OCI-M1 (cell line): Measurements from ENCODE around the gene GPR171.

ENCODE experiments used
- DNase-seq: peaks from one replicate; lab custom pipeline; 2025; lab: John Stamatoyannopoulos, UW

The GPR171 gene

DNA sequence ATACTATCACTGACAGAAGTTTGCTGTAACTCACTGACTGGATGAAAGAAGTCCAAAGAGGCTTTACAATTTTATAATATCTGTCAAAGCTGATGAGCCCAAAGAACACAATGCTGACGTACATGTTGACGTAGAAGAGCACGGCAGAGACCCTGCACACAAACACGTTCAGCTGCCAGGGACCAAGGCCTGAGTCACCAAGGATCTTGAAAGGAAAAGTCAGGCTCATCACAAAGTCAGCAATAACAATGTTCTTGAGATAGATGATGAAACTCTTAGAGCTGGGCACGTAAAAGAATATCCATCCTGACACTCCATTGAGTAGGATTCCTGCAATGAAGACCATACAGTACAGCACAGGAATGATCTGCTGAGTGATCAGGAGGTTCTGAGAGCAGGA lies 10.9 kb upstream of the GPR171 start:
- no peak for DNase-seq

GRCh38 chr3:151213151-151213550 lies 10.1 kb upstream of the GPR171 start:
- no peak for DNase-seq

DNA sequence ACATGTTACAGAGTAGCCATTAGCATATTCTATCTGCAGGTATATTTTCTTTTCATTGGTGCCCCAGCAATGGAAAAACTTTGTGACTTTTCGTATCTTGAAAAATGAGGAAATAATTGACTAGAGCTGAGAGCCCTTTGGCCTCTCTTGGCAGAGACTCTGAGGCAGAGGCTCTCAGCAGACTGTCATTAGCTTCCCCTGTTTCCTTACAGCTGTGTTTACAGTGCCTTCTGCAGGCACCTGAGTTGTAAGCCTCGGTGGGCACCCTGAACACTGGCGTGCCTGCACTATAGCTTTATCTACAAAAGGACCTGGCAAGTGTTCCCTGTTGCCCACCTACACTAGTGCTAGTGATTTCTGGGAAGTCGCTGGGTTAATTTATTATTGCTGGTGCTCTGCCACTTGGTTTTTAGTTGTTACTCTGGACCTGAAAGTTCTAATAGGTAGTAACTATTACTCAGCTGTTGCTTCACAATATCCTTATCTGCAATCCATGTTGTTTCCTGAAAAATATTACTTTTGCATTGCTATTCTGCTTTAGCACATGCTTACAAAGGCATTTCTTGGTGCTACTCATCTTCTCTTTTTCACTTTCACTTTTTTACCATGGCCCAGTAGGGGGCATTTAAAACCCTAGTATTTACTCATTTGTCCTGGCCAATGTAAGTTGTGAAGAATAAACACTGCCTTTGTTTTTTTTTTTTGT lies 7.8 kb upstream of the GPR171 start:
- DNase-seq: peak; percentile 50

GRCh38 chr3:151209654-151210053 lies 6.6 kb upstream of the GPR171 start:
- DNase-seq: no peak

DNA sequence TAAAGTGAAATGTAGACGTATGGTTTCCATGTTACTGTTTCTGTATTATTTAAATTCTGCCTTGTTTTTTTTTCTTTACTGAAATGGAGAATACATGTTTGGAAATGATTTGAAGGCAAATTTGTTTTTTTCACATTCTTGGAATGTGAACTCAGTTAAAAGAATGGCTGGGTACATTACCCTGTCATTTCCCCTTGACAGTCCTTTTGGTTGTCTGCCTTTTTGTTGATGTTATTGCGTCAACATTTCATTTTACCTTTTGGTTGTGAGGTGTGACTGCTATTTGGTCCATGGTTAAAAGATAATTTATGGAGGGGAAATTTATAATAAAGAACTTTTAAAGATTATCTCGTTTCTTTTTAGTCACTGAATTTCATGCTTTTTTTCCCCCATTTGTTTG lies 3.2 kb upstream of the GPR171 start:
- no peak for DNase-seq

DNA sequence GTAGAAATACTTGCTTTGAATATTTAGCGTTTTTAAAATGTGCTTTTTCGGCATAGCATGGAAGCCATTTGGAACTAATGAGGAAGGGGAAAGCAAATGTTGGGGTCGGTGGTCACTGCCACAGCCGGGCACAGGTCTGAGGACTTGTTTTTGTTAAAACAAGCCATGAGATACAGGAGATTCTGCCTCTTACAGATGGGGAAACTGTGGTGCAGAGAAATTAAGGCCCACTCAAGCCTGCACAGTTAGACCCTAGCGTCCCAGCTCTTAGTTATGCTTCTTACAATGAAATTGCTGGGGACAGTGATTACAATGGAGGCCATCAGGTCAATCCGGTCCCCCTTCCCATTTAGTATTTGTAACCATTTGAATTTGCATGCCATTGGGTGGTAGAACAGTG lies 2.5 kb upstream of the GPR171 start:
- no peak for DNase-seq

- no peak for DNase-seq
Measured at GRCh38 chr3:151204530-151205402, 1.8 kb upstream of the GPR171 start.

DNA sequence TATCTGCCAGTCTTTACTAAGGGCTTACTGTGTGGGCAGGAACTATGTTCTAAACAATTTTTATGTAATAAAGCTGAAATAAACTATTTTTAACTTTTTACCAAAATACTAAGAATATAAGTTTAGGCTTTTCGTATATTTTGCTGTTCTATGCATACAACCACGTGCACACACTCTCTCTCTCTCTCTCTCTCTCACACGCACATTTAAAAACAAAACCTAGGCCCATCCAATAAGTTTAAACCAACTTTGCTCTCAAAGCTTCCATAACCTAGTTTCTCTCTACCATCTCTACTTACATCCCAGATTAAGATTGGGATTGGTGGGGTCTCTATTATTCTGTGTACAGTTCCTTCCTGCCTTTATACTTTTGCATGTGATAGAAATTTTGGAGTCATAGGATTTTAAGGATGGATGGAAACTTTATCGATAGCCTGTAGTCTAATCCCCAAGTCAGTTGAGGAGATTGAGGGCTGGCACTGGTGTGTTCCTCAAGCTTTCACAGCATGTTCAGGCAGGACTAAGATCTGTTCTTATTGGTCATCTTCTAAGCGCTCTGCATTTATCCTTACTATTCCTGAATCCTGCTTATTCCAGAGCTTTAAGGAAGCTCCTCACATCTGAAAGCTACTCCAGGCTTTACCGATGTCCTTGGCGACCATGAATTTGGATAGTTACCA lies 1.8 kb downstream of the GPR171 start:
- DNase-seq: no peak

DNA sequence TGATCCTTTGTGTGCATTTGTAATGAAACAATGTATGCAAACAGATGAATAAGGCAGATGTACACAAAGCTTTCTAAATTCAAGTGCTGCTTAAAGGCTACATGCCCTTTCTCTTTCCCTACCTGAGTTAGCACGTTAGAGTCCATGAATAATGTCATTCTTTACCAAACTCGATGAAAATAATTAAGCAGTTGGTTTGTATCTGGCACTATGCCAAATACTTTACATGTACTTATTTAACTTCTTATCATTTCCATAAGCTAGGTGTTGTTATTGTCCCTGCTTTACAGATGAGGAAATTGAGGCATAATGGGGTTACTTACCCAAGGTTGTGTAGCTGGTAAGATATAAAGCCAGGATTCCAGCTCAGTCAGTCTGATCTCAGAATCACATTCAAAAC lies 2.4 kb downstream of the GPR171 start:
- DNase-seq: no peak

- peak; percentile 3 for DNase-seq
Measured at GRCh38 chr3:151199554-151200438, 3.2 kb downstream of the GPR171 start.

- no peak for DNase-seq
Measured at GRCh38 chr3:151198849-151199248, 4.2 kb downstream of the GPR171 start.

DNA sequence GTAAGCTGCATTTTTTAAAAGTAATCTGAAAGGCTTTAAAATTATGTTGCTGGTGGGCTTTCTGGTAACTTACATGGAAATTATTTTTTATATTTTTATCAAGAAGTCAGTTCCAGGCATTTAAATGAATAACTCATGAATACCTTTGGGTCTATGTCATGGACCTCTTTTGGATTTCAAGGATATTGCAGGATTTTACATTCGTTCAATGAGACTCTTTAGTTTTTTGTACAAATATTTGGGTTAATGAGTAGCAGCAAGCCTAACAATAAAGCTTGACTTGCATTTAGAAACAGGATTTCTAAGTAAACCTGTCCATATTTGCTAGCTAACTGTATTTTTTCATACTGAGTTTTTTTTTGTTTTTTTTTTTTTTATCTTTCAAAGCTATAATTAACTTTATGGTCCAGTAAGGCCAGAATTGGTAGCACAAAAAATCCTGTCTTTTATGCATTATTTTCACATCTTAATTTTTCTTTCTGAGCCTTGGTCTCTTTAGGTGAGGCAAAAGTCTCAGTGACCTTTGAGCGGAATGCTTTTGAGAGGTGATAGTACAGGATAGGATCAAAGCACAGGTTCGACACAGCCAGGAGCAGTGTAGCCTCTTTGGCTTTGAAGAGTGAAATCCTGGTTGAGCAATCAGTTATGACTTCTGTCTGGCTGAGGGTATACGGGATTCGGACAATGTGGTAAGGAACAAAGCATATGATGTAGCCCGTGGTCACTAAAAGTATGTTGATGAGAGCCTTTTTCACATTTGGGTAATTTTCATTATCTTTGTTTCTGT lies 4.8 kb downstream of the GPR171 start:
- no peak for DNase-seq

GRCh38 chr3:151197228-151197627 lies 5.8 kb downstream of the GPR171 start:
- DNase-seq: no peak

DNA sequence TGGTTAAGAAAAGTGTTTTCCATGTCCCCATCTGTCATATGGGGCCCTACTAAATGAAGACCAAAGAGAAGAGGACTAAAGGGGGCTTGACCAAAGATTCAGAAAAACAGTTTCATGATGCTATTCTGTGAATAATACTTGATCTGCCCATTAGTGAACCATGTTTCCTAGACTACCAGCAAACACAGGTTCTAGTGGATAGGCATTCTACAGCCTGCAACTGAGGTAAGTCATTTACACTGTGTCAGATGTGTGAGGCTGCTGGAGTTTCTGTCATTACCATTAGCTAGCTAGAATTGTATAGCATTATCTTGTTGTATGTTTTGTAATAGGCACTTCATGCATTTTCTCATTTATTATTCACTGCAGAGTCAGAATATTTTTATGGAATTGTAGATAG lies 6.6 kb downstream of the GPR171 start:
- DNase-seq: no peak

GRCh38 chr3:151195826-151196225 lies 7.2 kb downstream of the GPR171 start:
- no peak for DNase-seq

- DNase-seq: no peak
Measured at GRCh38 chr3:151192545-151192944, 10.5 kb downstream of the GPR171 start.

DNA sequence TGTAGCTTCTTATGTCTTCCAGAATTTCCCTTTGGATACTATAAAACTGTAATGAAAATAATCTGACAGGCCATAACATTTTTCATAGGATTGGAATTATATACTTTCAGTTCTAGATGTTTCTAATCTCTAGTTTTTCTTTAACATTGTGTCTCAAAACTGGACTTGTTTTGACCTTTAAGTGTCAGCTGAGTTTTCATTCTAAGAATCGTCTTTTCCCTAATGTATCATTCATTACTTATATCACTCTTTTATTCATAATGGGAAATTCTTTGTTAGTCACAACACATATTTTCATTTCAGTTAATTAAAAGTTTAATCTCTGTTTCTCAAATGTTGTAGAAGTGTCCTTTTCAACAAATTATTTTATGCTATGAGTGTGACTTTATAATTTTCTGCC lies 11.9 kb downstream of the GPR171 start:
- DNase-seq: no peak

- DNase-seq: no peak
Measured at GRCh38 chr3:151183265-151183671, 19.7 kb downstream of the GPR171 start.

- DNase-seq: no peak
Measured at GRCh38 chr3:151182349-151183079, 20.5 kb downstream of the GPR171 start.

GRCh38 chr3:151178208-151178845 lies 24.7 kb downstream of the GPR171 start:
- no peak for DNase-seq
